LoVo (cell line): Measurements from ENCODE around the gene CHPF2.

Source experiments
- DNase-seq: peaks from one replicate; pipeline ENCODE4 v3.0.0-alpha.2; 2016; ENCODE audit warnings: low spot score

Gene CHPF2

GRCh38 chr7:151246851-151247580 lies 14.7 kb downstream of the CHPF2 start:
- DNase-seq: no peak

- DNase-seq: no peak
Measured at GRCh38 chr7:151247611-151248345, 15.5 kb downstream of the CHPF2 start.

- peak; percentile 50 for DNase-seq
Measured at GRCh38 chr7:151248346-151249033, 16.2 kb downstream of the CHPF2 start, which contains the start of gene SMARCD3. Gene SMARCD3, minus strand, starts transcription at chr7:151248694. Its CDS starts 132 bp downstream, at chr7:151248562.

GRCh38 chr7:151249034-151249731 lies 16.9 kb downstream of the CHPF2 start:
- DNase-seq: no peak

- DNase-seq: no peak
Measured at GRCh38 chr7:151249732-151250072, 17.4 kb downstream of the CHPF2 start.

GRCh38 chr7:151250181-151251132 lies 18.2 kb downstream of the CHPF2 start:
- DNase-seq: no peak

- DNase-seq: no peak
Measured at GRCh38 chr7:151251328-151251688, 19.0 kb downstream of the CHPF2 start.

GRCh38 chr7:151251689-151252560 lies 19.6 kb downstream of the CHPF2 start:
- peak; percentile 62 for DNase-seq

- DNase-seq: no peak
Measured at GRCh38 chr7:151252561-151252835, 20.2 kb downstream of the CHPF2 start.

- no peak for DNase-seq
Measured at GRCh38 chr7:151252961-151253711, 20.9 kb downstream of the CHPF2 start.

- DNase-seq: no peak
Measured at GRCh38 chr7:151254316-151254715, 22.0 kb downstream of the CHPF2 start.

GRCh38 chr7:151254851-151255250 lies 22.6 kb downstream of the CHPF2 start:
- DNase-seq: no peak

- no peak for DNase-seq
Measured at GRCh38 chr7:151255390-151255789, 23.1 kb downstream of the CHPF2 start.

GRCh38 chr7:151256410-151257045 lies 24.2 kb downstream of the CHPF2 start:
- DNase-seq: no peak

- DNase-seq: no peak
Measured at GRCh38 chr7:151257990-151258389, 25.7 kb downstream of the CHPF2 start.

GRCh38 chr7:151260471-151260870 lies 28.2 kb downstream of the CHPF2 start:
- no peak for DNase-seq

GRCh38 chr7:151260883-151261282 lies 28.6 kb downstream of the CHPF2 start:
- DNase-seq: no peak

- DNase-seq: no peak
Measured at GRCh38 chr7:151261529-151261928, 29.2 kb downstream of the CHPF2 start.

- DNase-seq: no peak
Measured at GRCh38 chr7:151264615-151265014, 32.3 kb downstream of the CHPF2 start.
